ENCODE measurements around the gene WDR43. TPM values are rescaled to one million over a fixed set of nuclear protein-coding genes. Genes with fewer than 3 reads are reported as not detected.

Gene WDR43
- polyA plus RNA-seq, 1 donor (not counting 4 experiments of a cell fraction or from before 2014, with no cell fraction given) = 125 TPM

DNA sequence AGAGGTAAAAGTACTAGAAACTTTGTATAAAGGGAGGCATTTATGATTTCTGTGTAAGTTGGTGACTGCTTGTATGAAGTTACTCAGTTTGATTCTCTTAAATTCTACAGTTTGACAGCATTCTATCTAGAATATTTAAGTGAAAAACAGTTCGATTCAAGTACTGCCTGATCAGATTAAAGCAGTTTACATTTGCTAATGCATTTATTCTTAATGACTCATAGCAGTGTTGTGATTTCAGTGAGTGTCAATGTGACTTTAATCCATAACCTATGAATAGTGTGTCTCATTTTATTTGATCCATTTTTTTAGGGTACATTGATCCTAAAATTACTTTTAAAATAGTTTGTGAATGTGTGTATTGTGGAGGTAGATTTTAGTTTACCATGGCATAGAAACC is 35.7 kb downstream of the WDR43 start:
- TF ChIP-seq, protein P1, sequence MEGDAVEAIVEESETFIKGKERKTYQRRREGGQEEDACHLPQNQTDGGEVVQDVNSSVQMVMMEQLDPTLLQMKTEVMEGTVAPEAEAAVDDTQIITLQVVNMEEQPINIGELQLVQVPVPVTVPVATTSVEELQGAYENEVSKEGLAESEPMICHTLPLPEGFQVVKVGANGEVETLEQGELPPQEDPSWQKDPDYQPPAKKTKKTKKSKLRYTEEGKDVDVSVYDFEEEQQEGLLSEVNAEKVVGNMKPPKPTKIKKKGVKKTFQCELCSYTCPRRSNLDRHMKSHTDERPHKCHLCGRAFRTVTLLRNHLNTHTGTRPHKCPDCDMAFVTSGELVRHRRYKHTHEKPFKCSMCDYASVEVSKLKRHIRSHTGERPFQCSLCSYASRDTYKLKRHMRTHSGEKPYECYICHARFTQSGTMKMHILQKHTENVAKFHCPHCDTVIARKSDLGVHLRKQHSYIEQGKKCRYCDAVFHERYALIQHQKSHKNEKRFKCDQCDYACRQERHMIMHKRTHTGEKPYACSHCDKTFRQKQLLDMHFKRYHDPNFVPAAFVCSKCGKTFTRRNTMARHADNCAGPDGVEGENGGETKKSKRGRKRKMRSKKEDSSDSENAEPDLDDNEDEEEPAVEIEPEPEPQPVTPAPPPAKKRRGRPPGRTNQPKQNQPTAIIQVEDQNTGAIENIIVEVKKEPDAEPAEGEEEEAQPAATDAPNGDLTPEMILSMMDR (optimal IDR thresholded peaks at IDR 0.05 in 1 of 3, IDR thresholded peaks at IDR 0.05 in 1 of 3, conservative IDR thresholded peaks at IDR 0.05 in 1 of 3; ENCODE audit: extremely low read depth in 1 of 3, insufficient read depth in 2 of 3, low read length in 3 of 3) = no peak
- TF ChIP-seq EZH2 (IDR thresholded peaks at IDR 0.05; ENCODE audit: low read length) = no peak
- DNase-seq (ENCODE audit: low read depth, low spot score) = no peak
- peaks cover 18 to 50% of the 10 kb centered on the region in 2 experiments for H3K36me3 ChIP-seq (ENCODE audit: control insufficient read depth in 2 of 2, extremely low read depth in 1 of 2, insufficient read depth in 2 of 2, low read length in 2 of 2)
- H3K4me1 ChIP-seq (ENCODE audit: control insufficient read depth, extremely low read depth, insufficient read depth, low read length) = peaks cover 41% of the 10 kb centered on the region
- H3K9me1 ChIP-seq (ENCODE audit: control insufficient read depth, extremely low read depth, insufficient read depth, low read length) = no peaks in the 10 kb centered on the region
- dilution Hi-C loops (cut with MboI; ENCODE audit: extremely low pct_ligation_motif_present, low sequenced_read_pairs) = no loop called here
- H2AFZ ChIP-seq (ENCODE audit: control insufficient read depth, low read length) = no peak overlapping the region
- no peak overlapping the region for H3K4me2 ChIP-seq (ENCODE audit: control insufficient read depth, extremely low read depth, insufficient read depth, low read depth, low read length)
- peaks cover 11% of the 10 kb centered on the region for H4K20me1 ChIP-seq (ENCODE audit: control insufficient read depth, extremely low read depth, insufficient read depth, low read length)
- no peaks in the 10 kb centered on the region for H3K27me3 ChIP-seq (ENCODE audit: control insufficient read depth, extremely low read depth, insufficient read depth, low read length)
- no peak overlapping the region for H3K4me3 ChIP-seq (ENCODE audit: control insufficient read depth in 2 of 3, extremely low read depth in 1 of 3, insufficient read depth in 2 of 3, low read depth in 1 of 3, low read length in 3 of 3)
- H3K9ac ChIP-seq (ENCODE audit: control insufficient read depth, extremely low read depth, insufficient read depth, low read length) = no peak overlapping the region
- H3K27ac ChIP-seq (ENCODE audit: control insufficient read depth, insufficient read depth, low read length) = peak overlapping the region; percentile 19
- FAIRE-seq = no peak
- no peaks in the 10 kb centered on the region for H3K9me3 ChIP-seq (ENCODE audit: control insufficient read depth, low read depth, low read length)
- peaks cover 44% of the 10 kb centered on the region for H3K79me2 ChIP-seq (ENCODE audit: control insufficient read depth, insufficient read depth, low read length)

DNA sequence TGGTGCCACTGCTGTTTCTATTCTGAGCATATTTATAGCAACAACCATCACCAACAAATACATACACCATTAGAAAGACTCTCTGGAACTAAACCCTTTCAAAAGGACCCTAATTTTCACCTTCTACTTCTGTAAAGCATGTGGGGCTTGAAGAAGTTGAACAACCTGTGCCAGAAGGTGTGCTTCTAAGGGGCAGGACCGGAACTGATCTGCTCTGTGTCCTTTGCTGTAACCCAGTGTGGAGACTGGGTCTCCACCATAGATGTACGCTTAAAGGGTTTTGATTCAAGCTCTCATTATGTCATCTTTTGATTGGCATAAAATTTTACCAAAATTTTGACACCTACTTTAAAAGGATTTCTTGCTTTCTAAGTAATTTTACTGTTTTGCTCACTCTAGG is 40.3 kb downstream of the WDR43 start:
- Histone ChIP-seq H2AFZ (ENCODE audit: control insufficient read depth, low read length) (no peak overlapping the region), H4K20me1 (ENCODE audit: control insufficient read depth, extremely low read depth, insufficient read depth, low read length) (peaks cover 8% of the 10 kb centered on the region), H3K4me3 (ENCODE audit: control insufficient read depth in 2 of 3, extremely low read depth in 1 of 3, insufficient read depth in 2 of 3, low read depth in 1 of 3, low read length in 3 of 3) (no peak overlapping the region), H3K27ac (ENCODE audit: control insufficient read depth, insufficient read depth, low read length) (no peak overlapping the region), H3K9ac (ENCODE audit: control insufficient read depth, extremely low read depth, insufficient read depth, low read length) (no peak overlapping the region), H3K4me1 (ENCODE audit: control insufficient read depth, extremely low read depth, insufficient read depth, low read length) (peaks cover 5% of the 10 kb centered on the region), H3K79me2 (ENCODE audit: control insufficient read depth, insufficient read depth, low read length) (peaks cover 35% of the 10 kb centered on the region), H3K9me3 (ENCODE audit: control insufficient read depth, low read depth, low read length) (no peaks in the 10 kb centered on the region), H3K9me1 (ENCODE audit: control insufficient read depth, extremely low read depth, insufficient read depth, low read length) (no peaks in the 10 kb centered on the region), H3K36me3 (ENCODE audit: control insufficient read depth in 2 of 2, extremely low read depth in 1 of 2, insufficient read depth in 2 of 2, low read length in 2 of 2) (peaks cover 27 to 46% of the 10 kb centered on the region in 2 experiments), H3K27me3 (ENCODE audit: control insufficient read depth, extremely low read depth, insufficient read depth, low read length) (no peaks in the 10 kb centered on the region), H3K4me2 (ENCODE audit: control insufficient read depth, extremely low read depth, insufficient read depth, low read depth, low read length) (no peak overlapping the region)
- no peak for TF ChIP-seq EZH2 (IDR thresholded peaks at IDR 0.05; ENCODE audit: low read length)
- TF ChIP-seq, protein P1 (optimal IDR thresholded peaks at IDR 0.05 in 1 of 3, IDR thresholded peaks at IDR 0.05 in 1 of 3, conservative IDR thresholded peaks at IDR 0.05 in 1 of 3; ENCODE audit: extremely low read depth in 1 of 3, insufficient read depth in 2 of 3, low read length in 3 of 3) = no peak
- DNase-seq (ENCODE audit: low read depth, low spot score) (no peak), FAIRE-seq (no peak)
- dilution Hi-C loops (cut with MboI; ENCODE audit: extremely low pct_ligation_motif_present, low sequenced_read_pairs) = no loop called here
